MM.1S (cell line): ENCODE measurements around the gene TYW1.
"Not testable (repeated sequence)": the region's sequence is repeated elsewhere in the genome, so short reads cannot be mapped to it uniquely, and the experiment has no call there.

ENCODE experiments used
- DNase-seq: peaks from one replicate; pipeline ENCODE4 v3.0.0-alpha.2; 2015
- H2AFZ ChIP-seq: fragments of 300-600 bp; sonication (generic); 2 replicates; pipeline ENCODE4 v1.6.0; 2016; ENCODE audit warnings: antibody characterized with exemption, low read length
- H3F3A ChIP-seq: fragments of 300-600 bp; sonication (generic); 2 replicates; pipeline ENCODE4 v1.6.1; 2016; ENCODE audit warnings: mild to moderate bottlenecking, antibody characterized with exemption, low read length, moderate library complexity, mixed read lengths; ENCODE audit not compliant: insufficient read depth
- H3K27ac ChIP-seq: fragments of 300-600 bp; sonication (generic); 2 replicates; pipeline ENCODE4 v1.5.1; 2016; ENCODE audit warnings: mild to moderate bottlenecking, low read length
- H3K27me3 ChIP-seq: fragments of 300-600 bp; sonication (generic); replicated peaks from 2 replicates; pipeline ENCODE4 v1.6.0; 2016; ENCODE audit warnings: low read length; ENCODE audit not compliant: insufficient read depth
- H3K36me3 ChIP-seq: fragments of 300-600 bp; sonication (generic); replicated peaks from 2 replicates; pipeline ENCODE4 v1.6.1; 2016; ENCODE audit warnings: mild to moderate bottlenecking, low read length, mixed read lengths; ENCODE audit not compliant: insufficient read depth
- H3K4me1 ChIP-seq: fragments of 300-600 bp; sonication (generic); 2 replicates; pipeline ENCODE4 v1.6.1; 2016; ENCODE audit warnings: low read length, mixed read lengths
- H3K4me2 ChIP-seq: fragments of 300-600 bp; sonication (generic); 2 replicates; pipeline ENCODE4 v1.6.0; 2016; ENCODE audit warnings: low read depth, low read length
- H3K4me3 ChIP-seq: fragments of 300-600 bp; sonication (generic); 2 replicates; pipeline ENCODE4 v1.5.1; 2016; ENCODE audit warnings: low read length, mixed read lengths
- H3K79me2 ChIP-seq: fragments of 300-600 bp; sonication (generic); 2 replicates; pipeline ENCODE4 v1.6.1; 2016; ENCODE audit warnings: mixed run types, low read length, mixed read lengths
- H3K9ac ChIP-seq: fragments of 300-600 bp; sonication (generic); 2 replicates; pipeline ENCODE4 v1.6.1; 2016; ENCODE audit warnings: low read length, mixed read lengths
- H3K9me2 ChIP-seq: fragments of 300-600 bp; sonication (generic); replicated peaks from 2 replicates; pipeline ENCODE4 v1.6.1; 2016; ENCODE audit warnings: mild to moderate bottlenecking, low read length, mixed read lengths; ENCODE audit not compliant: insufficient read depth
- H3K9me3 ChIP-seq: fragments of 300-600 bp; sonication (generic); replicated peaks from 2 replicates; pipeline ENCODE4 v1.6.1; 2016; ENCODE audit warnings: mild to moderate bottlenecking, low read length, mixed read lengths; ENCODE audit not compliant: insufficient read depth
- H4K20me1 ChIP-seq: fragments of 300-600 bp; sonication (generic); 2 replicates; pipeline ENCODE4 v1.6.1; 2016; ENCODE audit warnings: mild to moderate bottlenecking, low read length, moderate library complexity, mixed read lengths; ENCODE audit not compliant: insufficient read depth
- CTCF ChIP-seq: fragments of 300-600 bp; sonication (generic); IDR thresholded peaks from 2 replicates; pipeline ENCODE4 v1.5.1; 2016; ENCODE audit warnings: antibody characterized with exemption, low read length, mixed read lengths
- EZH2 ChIP-seq: fragments of 300-600 bp; sonication (generic); optimal IDR thresholded peaks from 2 replicates; pipeline ENCODE3; 2017; ENCODE audit warnings: low read depth, mild to moderate bottlenecking, antibody characterized with exemption, low read length, mixed read lengths
- EZH2phosphoT487 ChIP-seq: fragments of 300-600 bp; sonication (generic); IDR thresholded peaks from 2 replicates; pipeline ENCODE4 v1.6.1; 2018; ENCODE audit warnings: antibody characterized with exemption, low read length

TYW1 gene

GRCh38 chr7:67040832-67041231 lies 44.2 kb downstream of the TYW1 start:
- DNase-seq, H3K27ac ChIP-seq, H3K4me3 ChIP-seq, H3K27me3 ChIP-seq, H3K4me1 ChIP-seq, H3K4me2 ChIP-seq, H3K9me2 ChIP-seq, H3K9ac ChIP-seq, H3K9me3 ChIP-seq, H2AFZ ChIP-seq, H4K20me1 ChIP-seq, H3K79me2 ChIP-seq, H3K36me3 ChIP-seq, H3F3A ChIP-seq: not testable (repeated sequence)
- peak; percentile 38 for TF ChIP-seq CTCF

- not testable (repeated sequence) for H4K20me1 ChIP-seq, DNase-seq, H3K27me3 ChIP-seq, H3K4me2 ChIP-seq, H3K4me1 ChIP-seq, H3K9ac ChIP-seq, H3K27ac ChIP-seq, H3K9me3 ChIP-seq, H3F3A ChIP-seq, H3K36me3 ChIP-seq, H3K79me2 ChIP-seq, H3K9me2 ChIP-seq, H2AFZ ChIP-seq, H3K4me3 ChIP-seq
Observed at GRCh38 chr7:67042781-67043558, 46.3 kb downstream of the TYW1 start.

- H3F3A ChIP-seq, H3K9me3 ChIP-seq, H3K27me3 ChIP-seq, H3K9me2 ChIP-seq, H3K9ac ChIP-seq, DNase-seq, H3K27ac ChIP-seq, H2AFZ ChIP-seq, H3K79me2 ChIP-seq, H3K4me1 ChIP-seq, H3K4me2 ChIP-seq, H3K4me3 ChIP-seq, H4K20me1 ChIP-seq, H3K36me3 ChIP-seq: not testable (repeated sequence)
Observed at GRCh38 chr7:67043559-67043930, 46.9 kb downstream of the TYW1 start.

GRCh38 chr7:67045496-67045995 lies 48.9 kb downstream of the TYW1 start:
- Histone ChIP-seq H3K9ac (no peak overlapping the region), H3K9me3 (no peaks in the 10 kb centered on the region), H3F3A (no peaks in the 10 kb centered on the region), H2AFZ (no peak overlapping the region), H3K27me3 (no peaks in the 10 kb centered on the region), H3K79me2 (no peaks in the 10 kb centered on the region), H4K20me1 (no peaks in the 10 kb centered on the region), H3K9me2 (no peaks in the 10 kb centered on the region), H3K4me2 (no peak overlapping the region), H3K27ac (no peak overlapping the region), H3K36me3 (no peaks in the 10 kb centered on the region), H3K4me1 (no peaks in the 10 kb centered on the region), H3K4me3 (no peak overlapping the region)
- no peak for DNase-seq
- TF ChIP-seq CTCF (no peak), EZH2 (no peak), EZH2phosphoT487 (no peak)

- H3K9ac ChIP-seq, H2AFZ ChIP-seq, H3F3A ChIP-seq, H3K27me3 ChIP-seq, H3K36me3 ChIP-seq, H3K4me3 ChIP-seq, H3K4me2 ChIP-seq, H4K20me1 ChIP-seq, H3K27ac ChIP-seq, DNase-seq, H3K9me2 ChIP-seq, H3K79me2 ChIP-seq, H3K4me1 ChIP-seq, H3K9me3 ChIP-seq: not testable (repeated sequence)
Observed at GRCh38 chr7:67046819-67047218, 50.2 kb downstream of the TYW1 start.

- H3K9ac ChIP-seq, H3K9me3 ChIP-seq, DNase-seq, H3K4me3 ChIP-seq, H2AFZ ChIP-seq, H3K9me2 ChIP-seq, H3K4me2 ChIP-seq, H3K4me1 ChIP-seq, H3K36me3 ChIP-seq, H3K27ac ChIP-seq, H4K20me1 ChIP-seq, H3K79me2 ChIP-seq, H3K27me3 ChIP-seq, H3F3A ChIP-seq: not testable (repeated sequence)
Observed at GRCh38 chr7:67049908-67050307, 53.3 kb downstream of the TYW1 start.
